Activated CD4-positive, alpha-beta memory T cell treated with anti-CD3 and anti-CD28 coated beads, Interleukin-2, amount 10 ng/mL, durations not matched to agents 7 days and 5 days (primary cell): ENCODE measurements around the gene SRSF5. TPM values are rescaled to one million over a fixed set of nuclear protein-coding genes. Genes with fewer than 3 reads are reported as not detected.
A peak's percentile ranks its signal among the peaks of the same experiment; 100 is the strongest.
"Not testable (repeated sequence)": the region's sequence is repeated elsewhere in the genome, so short reads cannot be mapped to it uniquely, and the experiment has no call there.

ENCODE experiments used
- CTCF ChIA-PET: fragments of 350-600 bp; sonication (Branson Sonifier 250); formaldehyde crosslinking; loops from one replicate; lab custom pipeline; 2021; ENCODE audit warnings: antibody characterized with exemption, inconsistent platforms; lab: Charles Lee
- POLR2A ChIA-PET: fragments of 350-600 bp; sonication (Branson Sonifier 250); formaldehyde crosslinking; loops from one replicate; lab custom pipeline; 2021; ENCODE audit warnings: antibody characterized with exemption; lab: Charles Lee
- DNase-seq: peaks from one replicate; pipeline ENCODE4 v3.0.0-alpha.2; 2020
- H3K27ac Mint-ChIP-seq: one replicate; pipeline ENCODE4 v1.8.0; 2021; ENCODE audit warnings: mild to moderate bottlenecking, mixed read lengths
- H3K27me3 Mint-ChIP-seq: one replicate; pipeline ENCODE4 v1.8.0; 2021; ENCODE audit warnings: mixed read lengths
- H3K36me3 Mint-ChIP-seq: one replicate; pipeline ENCODE4 v1.8.0; 2021; ENCODE audit warnings: low read depth, mixed read lengths
- H3K4me1 Mint-ChIP-seq: one replicate; pipeline ENCODE4 v1.8.0; 2021; ENCODE audit warnings: mixed read lengths
- H3K4me3 Mint-ChIP-seq: one replicate; pipeline ENCODE4 v1.8.0; 2021; ENCODE audit warnings: mild to moderate bottlenecking, mixed read lengths
- H3K9me3 Mint-ChIP-seq: one replicate; pipeline ENCODE4 v1.8.0; 2021; ENCODE audit warnings: mixed read lengths
- total RNA-seq, 2 experiments: library from RNA; stranded (reverse); gene quantifications; one replicate each; pipeline ENCODE4 v1.2.3, GENCODE V29; 2021

SRSF5 gene
- 100 to 1,000 TPM; 368 to 376 TPM for total RNA-seq

DNA sequence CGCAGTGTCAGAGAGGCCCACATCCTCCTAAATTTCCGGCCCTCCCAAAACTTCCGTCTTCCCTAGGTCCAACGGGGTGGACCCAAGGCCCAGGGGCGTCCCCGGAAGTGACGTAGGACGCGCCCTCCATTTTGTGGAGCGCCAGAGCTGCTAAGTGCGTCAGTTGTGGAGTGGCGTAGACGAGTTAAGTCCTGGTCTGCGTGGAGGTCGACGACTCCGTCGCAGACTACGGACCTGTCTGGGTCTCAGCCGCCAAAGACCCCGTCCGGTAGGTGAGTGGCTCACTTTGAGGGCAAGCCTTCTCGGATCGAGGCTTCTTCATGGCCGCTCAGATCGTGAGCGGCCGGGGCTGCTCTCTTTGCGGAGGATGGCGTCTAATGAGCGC lies at the start of gene SRSF5:
SRSF5 (plus strand) TSS at position 159 of the 385 bp plus-strand sequence. CDS start 1,015 bp downstream, outside the sequence.
- peak within 1 kb of the TSS; percentile 93 for H3K4me3 Mint-ChIP-seq
- peaks cover 62% of the 10 kb centered on the region for H3K4me1 Mint-ChIP-seq
- ChIA-PET POLR2A (interaction anchor here (0.7 to 4.6 kb wide), 43 partner anchors 8 to 1140 kb away, joined by 3 to 39 read pairs (median 5); partner anchors contain the start of genes ERH, MAP3K9, PCNX1 and SLC39A9), CTCF (interaction anchor here (0.7 to 1.3 kb wide), 3 partner anchors 11 to 155 kb away, joined by 3 to 6 read pairs (median 3); partner anchors contain the start of gene SUSD6)
- H3K27me3 Mint-ChIP-seq = no peaks in the 10 kb centered on the region
- peaks cover 55% of the 10 kb centered on the region for H3K36me3 Mint-ChIP-seq
- peak within 1 kb of the TSS; percentile 100 for H3K27ac Mint-ChIP-seq
- H3K9me3 Mint-ChIP-seq = peaks cover 7% of the 10 kb centered on the region
- peak; percentile 95 for DNase-seq

DNA sequence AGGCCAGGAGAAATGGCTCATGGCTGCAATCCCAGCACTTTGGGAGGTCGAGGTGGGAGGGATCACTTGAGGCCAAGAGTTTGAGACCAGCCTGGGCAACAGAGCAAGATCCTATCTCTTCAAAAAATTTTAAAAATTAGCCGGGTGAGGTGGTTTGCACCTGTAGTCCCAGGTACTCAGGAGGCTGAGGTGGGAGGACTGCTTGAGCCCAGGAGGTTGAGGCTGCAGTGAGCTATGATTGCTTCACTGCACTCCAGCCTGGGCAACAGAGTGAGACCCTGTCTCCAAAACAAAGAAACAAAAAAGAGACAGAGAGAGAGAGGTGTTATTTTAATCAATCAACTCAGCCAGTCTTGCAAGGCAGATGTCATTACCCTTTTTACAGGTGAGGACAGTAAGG lies 48.3 kb upstream of the SRSF5 start:
- POLR2A ChIA-PET = interaction anchor here (1.2 to 3.4 kb wide), 5 partner anchors 9 to 112 kb away, joined by 3 to 31 read pairs (median 4); partner anchors contain the start of genes SRSF5 and SUSD6
- CTCF ChIA-PET = interaction anchor here (1.3 to 2.2 kb wide), 2 partner anchors 35 to 134 kb away, joined by 3 to 6 read pairs; no protein-coding TSS in a partner anchor
- not testable (repeated sequence) for H3K27me3 Mint-ChIP-seq, DNase-seq, H3K4me3 Mint-ChIP-seq, H3K9me3 Mint-ChIP-seq
- Mint-ChIP-seq H3K36me3 (peaks cover 19% of the 10 kb centered on the region), H3K4me1 (peaks cover 49% of the 10 kb centered on the region), H3K27ac (peak overlapping the region; percentile 16)

DNA sequence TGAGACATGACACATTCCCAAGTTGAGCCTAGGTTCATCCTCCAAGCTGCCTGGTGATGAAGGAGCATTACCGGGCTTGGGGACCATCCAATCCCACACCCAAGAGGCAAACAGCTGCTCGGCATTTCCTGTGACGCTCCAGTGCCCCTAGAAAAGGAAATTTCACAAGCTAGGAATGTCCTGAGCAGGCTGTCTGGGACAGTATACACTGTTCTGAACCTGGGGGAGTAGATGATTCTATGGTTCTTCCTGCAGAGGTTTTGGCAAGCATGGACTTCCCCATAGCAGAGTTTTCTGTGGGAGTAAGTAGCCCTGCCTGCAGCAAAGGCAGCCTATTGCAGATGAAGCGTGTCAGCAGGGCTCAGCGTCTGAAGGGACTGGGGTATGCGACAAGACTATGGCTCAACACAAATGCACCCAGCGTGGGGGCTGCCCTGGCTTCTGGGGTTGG lies 47.4 kb upstream of the SRSF5 start:
- DNase-seq = no peak
- Mint-ChIP-seq H3K27ac (no peak overlapping the region), H3K27me3 (no peaks in the 10 kb centered on the region), H3K36me3 (peaks cover 10% of the 10 kb centered on the region), H3K4me3 (no peak overlapping the region), H3K9me3 (no peaks in the 10 kb centered on the region), H3K4me1 (peaks cover 40% of the 10 kb centered on the region)
- ChIA-PET CTCF (interaction anchor here (2.2 kb wide), 1 partner anchor 135 kb away, joined by 6 read pairs; no protein-coding TSS in a partner anchor), POLR2A (interaction anchor here (1.1 to 1.6 kb wide), 3 partner anchors 47 to 113 kb away, joined by 4 to 6 read pairs (median 4); partner anchors contain the start of genes SRSF5 and SUSD6)

DNA sequence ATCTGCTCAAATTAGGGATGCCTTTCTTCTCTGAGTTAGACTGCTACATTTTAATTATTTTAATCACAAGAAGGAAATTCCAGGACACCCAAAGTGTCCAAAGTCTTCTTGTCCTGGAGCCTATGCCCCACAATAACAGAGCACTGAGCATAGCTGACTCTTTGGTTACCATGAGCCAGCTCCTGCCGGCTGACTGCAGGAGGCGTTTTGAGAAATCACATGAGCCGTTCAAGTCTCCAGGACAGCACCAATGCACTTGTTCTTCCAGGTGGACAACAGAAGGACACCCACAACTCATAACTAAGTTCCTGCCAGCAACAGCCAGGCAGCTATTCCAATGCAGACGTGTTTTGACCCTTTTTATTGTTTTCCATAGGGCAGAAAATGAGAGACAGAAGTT lies 46.0 kb upstream of the SRSF5 start:
- peaks cover 5% of the 10 kb centered on the region for H3K36me3 Mint-ChIP-seq
- H3K9me3 Mint-ChIP-seq = no peaks in the 10 kb centered on the region
- peaks cover 36% of the 10 kb centered on the region for H3K4me1 Mint-ChIP-seq
- H3K27ac Mint-ChIP-seq = no peak overlapping the region
- H3K27me3 Mint-ChIP-seq = no peaks in the 10 kb centered on the region
- CTCF ChIA-PET = no interaction called here
- H3K4me3 Mint-ChIP-seq = no peak overlapping the region
- DNase-seq = no peak
- POLR2A ChIA-PET = no interaction called here

- peak overlapping the region; percentile 22 for H3K27ac Mint-ChIP-seq
- ChIA-PET POLR2A (interaction anchor here (0.6 to 3.4 kb wide), 7 partner anchors 10 to 122 kb away, joined by 3 to 21 read pairs (median 4); partner anchors contain the start of genes SRSF5 and SUSD6), CTCF (interaction anchor here (0.6 to 4.0 kb wide), 30 partner anchors 9 to 179 kb away, joined by 3 to 56 read pairs (median 4); partner anchors contain the start of genes SRSF5 and SUSD6)
These were observed 40.0 kb upstream of the SRSF5 start for GRCh38 chr14:69726761-69727511.

GRCh38 chr14:69727860-69728259 lies 39.1 kb upstream of the SRSF5 start:
- H3K4me3 Mint-ChIP-seq = no peak overlapping the region
- H3K27ac Mint-ChIP-seq = peak overlapping the region; percentile 19
- POLR2A ChIA-PET = interaction anchor here (1.1 to 3.4 kb wide), 4 partner anchors 11 to 123 kb away, joined by 4 to 21 read pairs (median 14); partner anchors contain the start of genes SRSF5 and SUSD6

More at GRCh38 chr14:69726761-69727511, 40.0 kb upstream of the SRSF5 start:
- Mint-ChIP-seq H3K4me1 (peaks cover 46% of the 10 kb centered on the region), H3K4me3 (peak overlapping the region; percentile 66), H3K27me3 (no peaks in the 10 kb centered on the region), H3K9me3 (no peaks in the 10 kb centered on the region), H3K36me3 (no peaks in the 10 kb centered on the region)
- DNase-seq = peak; percentile 84

DNA sequence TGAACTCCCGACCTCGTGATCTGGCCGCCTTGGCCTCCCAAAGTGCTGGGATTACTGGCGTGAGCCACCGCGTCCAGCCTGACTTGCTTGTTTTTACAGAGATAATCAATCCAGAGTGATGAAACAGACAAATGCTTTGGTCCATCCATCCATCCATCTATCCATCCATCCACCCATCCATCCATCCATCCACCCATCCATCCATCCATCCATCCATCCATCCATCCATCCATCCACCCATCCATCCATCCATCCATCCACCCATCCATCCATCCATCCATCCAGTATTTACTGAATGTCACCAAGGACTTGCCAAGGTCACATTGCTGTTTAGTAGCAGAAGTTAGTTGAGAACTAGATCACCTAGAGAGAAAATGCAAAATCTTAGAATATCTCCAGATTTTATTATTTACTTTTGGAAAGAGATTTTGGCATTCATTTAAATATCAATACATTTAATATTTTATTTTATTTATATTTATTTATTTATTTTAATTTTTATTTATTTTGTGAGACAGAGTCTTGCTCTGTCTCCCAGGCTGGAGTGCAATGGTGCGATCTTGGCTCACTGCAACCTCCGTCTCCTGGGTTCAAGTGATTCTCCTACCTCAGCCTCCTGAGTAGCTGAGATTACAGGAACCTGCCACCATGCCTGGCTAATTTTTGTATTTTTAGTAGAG lies 34.9 kb upstream of the SRSF5 start:
- POLR2A ChIA-PET, H3K36me3 Mint-ChIP-seq, H3K27ac Mint-ChIP-seq, H3K9me3 Mint-ChIP-seq, H3K4me3 Mint-ChIP-seq, H3K27me3 Mint-ChIP-seq, DNase-seq: not testable (repeated sequence)
- peaks cover 31% of the 10 kb centered on the region for H3K4me1 Mint-ChIP-seq
- CTCF ChIA-PET = interaction anchor here (0.7 to 1.7 kb wide), 3 partner anchors 45 to 326 kb away, joined by 3 to 6 read pairs (median 4); no protein-coding TSS in a partner anchor

More at GRCh38 chr14:69727860-69728259, 39.1 kb upstream of the SRSF5 start:
- no peaks in the 10 kb centered on the region for H3K27me3 Mint-ChIP-seq
- H3K36me3 Mint-ChIP-seq = no peaks in the 10 kb centered on the region
- CTCF ChIA-PET = interaction anchor here (0.8 to 4.0 kb wide), 16 partner anchors 16 to 156 kb away, joined by 3 to 56 read pairs (median 5); partner anchors contain the start of gene SRSF5
- no peak for DNase-seq
- H3K4me1 Mint-ChIP-seq = peaks cover 46% of the 10 kb centered on the region
- no peaks in the 10 kb centered on the region for H3K9me3 Mint-ChIP-seq

DNA sequence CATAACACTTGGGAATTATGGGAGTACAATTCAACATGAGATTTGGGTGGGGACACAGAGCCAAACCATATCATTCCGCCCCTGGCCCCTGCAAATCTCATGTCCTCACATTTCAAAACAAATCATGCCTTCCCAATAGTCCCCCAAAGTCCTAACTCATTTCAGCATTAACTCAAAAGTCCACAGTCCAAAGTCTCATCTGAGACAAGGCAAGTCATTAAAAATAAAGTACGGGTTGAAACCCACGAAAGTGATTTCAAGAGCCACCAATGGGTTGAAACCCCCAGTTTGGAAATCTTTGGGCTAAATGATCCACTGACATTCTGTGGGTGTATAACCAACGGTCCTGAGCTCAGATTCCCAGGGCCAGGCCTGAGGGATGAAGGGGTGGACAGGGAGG lies 30.5 kb upstream of the SRSF5 start:
- H3K27ac Mint-ChIP-seq, H3K9me3 Mint-ChIP-seq, H3K4me3 Mint-ChIP-seq, DNase-seq, H3K4me1 Mint-ChIP-seq, H3K27me3 Mint-ChIP-seq, H3K36me3 Mint-ChIP-seq, POLR2A ChIA-PET: not testable (repeated sequence)
- CTCF ChIA-PET = interaction anchor here (1.2 kb wide), 1 partner anchor 152 kb away, joined by 3 read pairs; no protein-coding TSS in a partner anchor

- Mint-ChIP-seq H3K4me3 (no peak overlapping the region), H3K36me3 (peaks cover 3% of the 10 kb centered on the region), H3K4me1 (peaks cover 2% of the 10 kb centered on the region), H3K9me3 (peaks cover 8% of the 10 kb centered on the region), H3K27ac (no peak overlapping the region), H3K27me3 (peaks cover under 1% of the 10 kb centered on the region)
- ChIA-PET POLR2A (no interaction called here), CTCF (no interaction called here)
- no peak for DNase-seq
These were observed 25.9 kb upstream of the SRSF5 start for GRCh38 chr14:69741055-69741454.

GRCh38 chr14:69749956-69750355 lies 17.0 kb upstream of the SRSF5 start:
- ChIA-PET CTCF (no interaction called here), POLR2A (interaction anchor here (0.7 kb wide), 1 partner anchor 17 kb away, joined by 4 read pairs; the partner anchor contains the start of gene SRSF5)
- H3K36me3 Mint-ChIP-seq = no peaks in the 10 kb centered on the region
- no peak overlapping the region for H3K4me3 Mint-ChIP-seq
- H3K27ac Mint-ChIP-seq = no peak overlapping the region
- DNase-seq = no peak
- H3K9me3 Mint-ChIP-seq = no peaks in the 10 kb centered on the region
- H3K27me3 Mint-ChIP-seq = no peaks in the 10 kb centered on the region
- H3K4me1 Mint-ChIP-seq = peaks cover 9% of the 10 kb centered on the region

GRCh38 chr14:69750495-69750894 lies 16.4 kb upstream of the SRSF5 start:
- Mint-ChIP-seq H3K4me1 (peaks cover 14% of the 10 kb centered on the region), H3K27me3 (no peaks in the 10 kb centered on the region), H3K9me3 (no peaks in the 10 kb centered on the region), H3K36me3 (no peaks in the 10 kb centered on the region), H3K27ac (no peak overlapping the region), H3K4me3 (no peak overlapping the region)
- POLR2A ChIA-PET = interaction anchor here (0.7 to 1.3 kb wide), 2 partner anchors 10 to 16 kb away, joined by 3 to 4 read pairs; partner anchors contain the start of gene SRSF5
- DNase-seq = no peak
- CTCF ChIA-PET = no interaction called here

DNA sequence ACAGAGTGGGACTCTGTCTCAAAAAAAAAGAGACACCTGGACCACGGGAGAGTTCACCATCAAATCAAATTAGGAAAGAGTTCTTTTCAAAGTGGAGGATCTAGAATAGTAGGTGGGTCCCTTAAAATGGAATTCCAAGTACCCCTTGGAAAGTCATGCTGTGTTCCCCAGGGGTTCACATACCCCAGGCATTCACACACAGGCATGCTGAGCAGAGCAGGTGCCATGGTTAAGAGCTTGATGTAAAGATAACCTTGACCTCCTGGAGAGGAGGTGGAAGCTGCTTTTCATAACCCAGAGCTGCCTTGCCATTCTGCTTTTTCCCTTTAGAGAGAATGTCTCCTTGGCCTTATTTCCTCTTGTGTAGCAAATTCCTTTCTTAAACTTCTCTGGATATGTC lies 14.2 kb upstream of the SRSF5 start:
- H3K36me3 Mint-ChIP-seq = no peaks in the 10 kb centered on the region

More for the DNA sequence above, 14.2 kb upstream of the SRSF5 start:
- Mint-ChIP-seq H3K4me3 (no peak overlapping the region), H3K27me3 (no peaks in the 10 kb centered on the region), H3K4me1 (peaks cover 13% of the 10 kb centered on the region), H3K9me3 (no peaks in the 10 kb centered on the region), H3K27ac (no peak overlapping the region)
- ChIA-PET POLR2A (interaction anchor here (1.0 to 2.1 kb wide), 2 partner anchors 14 to 1056 kb away, joined by 3 to 6 read pairs; partner anchors contain the start of gene SRSF5), CTCF (interaction anchor here (0.8 kb wide), 1 partner anchor 154 kb away, joined by 4 read pairs; no protein-coding TSS in a partner anchor)
- DNase-seq = no peak
